OCI-LY7 (cell line): Measurements from ENCODE around the gene RPL36A. TPM values are rescaled to one million over a fixed set of nuclear protein-coding genes. Genes with fewer than 3 reads are reported as not detected.

Source experiments
- BruUV-seq: library from RNA; stranded (reverse); fragments of 400-500 nt; replicated peaks from 2 replicates; lab custom pipeline; 2021; lab: Mats Ljungman, UMichigan
- CTCF ChIA-PET: fragments of 300-600 bp; sonication (Branson Sonifier 250); formaldehyde crosslinking; loops from one replicate; lab custom pipeline; 2022; ENCODE audit warnings: antibody characterized with exemption; ENCODE audit not compliant: unreplicated experiment; lab: Charles Lee
- POLR2A ChIA-PET: fragments of 300-600 bp; sonication (Branson Sonifier 250); formaldehyde crosslinking; loops from one replicate; lab custom pipeline; 2022; ENCODE audit warnings: antibody characterized with exemption; lab: Charles Lee
- DNase-seq: peaks from one replicate; pipeline ENCODE4 v3.0.0-alpha.2; 2015; ENCODE audit warnings: low spot score
- H2AFZ ChIP-seq: fragments of 200-600 bp; sonication (generic), shearing (Covaris generic); 2 replicates; pipeline ENCODE4 v1.6.1; 2014; ENCODE audit warnings: mild to moderate bottlenecking, antibody characterized with exemption, low read length, moderate library complexity
- H3K27ac ChIP-seq: fragments of 200-600 bp; sonication (generic); 2 replicates; pipeline ENCODE4 v1.5.1; 2014; ENCODE audit warnings: mixed run types, low read depth, mild to moderate bottlenecking, moderate library complexity, low read length, inconsistent platforms; ENCODE audit not compliant: poor library complexity, severe bottlenecking
- H3K36me3 ChIP-seq: fragments of 200-600 bp; sonication (generic); 2 replicates; pipeline ENCODE4 v1.6.1; 2014; ENCODE audit warnings: mild to moderate bottlenecking, antibody characterized with exemption, low read length, moderate library complexity, mixed read lengths; ENCODE audit not compliant: insufficient read depth
- H3K4me1 ChIP-seq: fragments of 200-600 bp; sonication (generic); 2 replicates; pipeline ENCODE4 v1.5.1; 2014; ENCODE audit warnings: mild to moderate bottlenecking, low read length; ENCODE audit not compliant: insufficient read depth, poor library complexity, severe bottlenecking
- H3K4me2 ChIP-seq: fragments of 200-600 bp; sonication (generic); 2 replicates; pipeline ENCODE4 v1.6.1; 2014; ENCODE audit warnings: mild to moderate bottlenecking, low read length
- H3K4me3 ChIP-seq: fragments of 200-600 bp; sonication (generic); 2 replicates; pipeline ENCODE4 v1.5.1; 2014; ENCODE audit warnings: mild to moderate bottlenecking, low read depth, low read length; ENCODE audit not compliant: poor library complexity, severe bottlenecking
- H3K79me2 ChIP-seq: fragments of 200-600 bp; sonication (generic); 2 replicates; pipeline ENCODE4 v1.6.1; 2016; ENCODE audit warnings: low read depth, mild to moderate bottlenecking, low read length, moderate library complexity, mixed read lengths; ENCODE audit not compliant: insufficient read depth
- H3K9me2 ChIP-seq: fragments of 200-600 bp; sonication (generic); 2 replicates; pipeline ENCODE4 v1.6.1; 2016; ENCODE audit warnings: mild to moderate bottlenecking, low read length, mixed read lengths; ENCODE audit not compliant: insufficient read depth
- H3K9me3 ChIP-seq: fragments of 200-600 bp; sonication (generic); 2 replicates; pipeline ENCODE4 v1.6.1; 2014; ENCODE audit warnings: mild to moderate bottlenecking, mixed run types, low read length, mixed read lengths
- H4K20me1 ChIP-seq: fragments of 200-600 bp; sonication (generic); 2 replicates; pipeline ENCODE4 v1.6.1; 2014; ENCODE audit warnings: mild to moderate bottlenecking, antibody characterized with exemption, low read length, moderate library complexity, mixed read lengths; ENCODE audit not compliant: insufficient read depth
- CTCF ChIP-seq: fragments of 200-600 bp; sonication (generic); conservative IDR thresholded peaks from 2 replicates; pipeline ENCODE4 v1.5.1; 2014; ENCODE audit warnings: mild to moderate bottlenecking, antibody characterized with exemption, low read length, moderate library complexity, mixed read lengths
- EZH2phosphoT487 ChIP-seq: fragments of 200-600 bp; sonication (generic); IDR thresholded peaks from 2 replicates; pipeline ENCODE4 v1.6.1; 2018; ENCODE audit warnings: low read depth, borderline replicate concordance, mild to moderate bottlenecking, mixed run types, antibody characterized with exemption, low read length, moderate library complexity, mixed read lengths
- intact Hi-C: fragments of 100-400 bp; cut with micrococcal nuclease; formaldehyde crosslinking; loops from one replicate; pipeline ENCODE4 v1.10.0; 2022; ENCODE audit not compliant: unreplicated experiment
- total RNA-seq, 2 experiments: library from RNA; depleted of rRNA in 1 of 2; stranded (reverse); fragments of >200 nt in 1 of 2; shearing (Covaris generic) in 1 of 2; gene quantifications; 2 replicates each; pipeline ENCODE4 v1.2.3, GENCODE V29; 2014 to 2022

Gene RPL36A
- total RNA-seq, 2 experiments from 2014 or later, result 431 to 2,042 TPM

- peaks cover 7% of the 10 kb centered on the region; the same call in 1 of the 2 replicates for H3K79me2 ChIP-seq
- H2AFZ ChIP-seq, result no peak overlapping the region
- ChIA-PET CTCF (no interaction called here), POLR2A (interaction anchor here (0.6 to 2.0 kb wide), 6 partner anchors 8 to 47 kb away, joined by 3 to 17 read pairs (median 9); partner anchors contain the start of genes RPL36A and TIMM8A)
- H4K20me1 ChIP-seq, result no peaks in the 10 kb centered on the region
- peaks cover 86% of the 10 kb centered on the region for H3K36me3 ChIP-seq
- intact Hi-C loops, result no loop called here
- peak overlapping the region; percentile 89 for H3K27ac ChIP-seq
- H3K9me2 ChIP-seq, result no peaks in the 10 kb centered on the region
- H3K9me3 ChIP-seq, result no peaks in the 10 kb centered on the region
- BruUV-seq, result no TSS peak
- peak overlapping the region; percentile 70 for H3K4me2 ChIP-seq
- no peak overlapping the region for H3K4me3 ChIP-seq
- DNase-seq, result peak; percentile 49
- TF ChIP-seq CTCF, result peak; percentile 70
- no peak for TF ChIP-seq EZH2phosphoT487
- peaks cover 42% of the 10 kb centered on the region for H3K4me1 ChIP-seq
These were observed 33.5 kb upstream of the RPL36A start for GRCh38 chrX:101357166-101357795.

- Histone ChIP-seq H3K9me2 (no peaks in the 10 kb centered on the region), H3K79me2 (peaks cover 7% of the 10 kb centered on the region; the same call in 1 of the 2 replicates), H3K27ac (peak overlapping the region; percentile 57), H3K9me3 (no peaks in the 10 kb centered on the region), H2AFZ (no peak overlapping the region), H3K4me1 (peaks cover 49% of the 10 kb centered on the region), H3K4me2 (no peak overlapping the region), H3K36me3 (peaks cover 84% of the 10 kb centered on the region), H3K4me3 (no peak overlapping the region), H4K20me1 (no peaks in the 10 kb centered on the region)
- no peak for DNase-seq
- ChIA-PET POLR2A (interaction anchor here (0.9 to 2.2 kb wide), 2 partner anchors 26 to 32 kb away, joined by 3 to 6 read pairs; partner anchors contain the start of gene BTK), CTCF (no interaction called here)
- intact Hi-C loops, result loop anchor here (2.0 kb wide), 1 partner anchor 31 kb away; the partner anchor contains the start of gene RPL36A
- TF ChIP-seq EZH2phosphoT487 (no peak), CTCF (no peak)
- BruUV-seq, result no TSS peak
These were observed 30.8 kb upstream of the RPL36A start for GRCh38 chrX:101359966-101360365.

GRCh38 chrX:101360390-101360789, 30.4 kb upstream of the RPL36A start:
- no peaks in the 10 kb centered on the region for H3K9me2 ChIP-seq
- ChIA-PET POLR2A (interaction anchor here (0.6 to 2.2 kb wide), 3 partner anchors 11 to 32 kb away, joined by 3 to 6 read pairs (median 4); partner anchors contain the start of gene BTK), CTCF (no interaction called here)
- H3K36me3 ChIP-seq, result peaks cover 84% of the 10 kb centered on the region
- BruUV-seq, result no TSS peak
- peaks cover 49% of the 10 kb centered on the region for H3K4me1 ChIP-seq
- no peak overlapping the region for H2AFZ ChIP-seq
- peaks cover 7% of the 10 kb centered on the region; the same call in 1 of the 2 replicates for H3K79me2 ChIP-seq
- H4K20me1 ChIP-seq, result no peaks in the 10 kb centered on the region
- H3K4me3 ChIP-seq, result no peak overlapping the region
- no peak overlapping the region for H3K4me2 ChIP-seq
- no peak for DNase-seq
- TF ChIP-seq CTCF (no peak), EZH2phosphoT487 (no peak)
- no peaks in the 10 kb centered on the region for H3K9me3 ChIP-seq
- intact Hi-C loops, result no loop called here
- H3K27ac ChIP-seq, result peak overlapping the region; percentile 57
